Mammary epithelial cell (primary cell): ENCODE data around the gene RAB4B.

Experiments used
- CTCF ChIP-seq, 2 donors: IDR thresholded peaks in 1 of 2; conservative IDR thresholded peaks in 1 of 2; 2 replicates each; pipeline ENCODE4 v1.5.1; 2011 to 2012; ENCODE audit warnings: inconsistent platforms in 2 of 2, low read length in 2 of 2, mild to moderate bottlenecking in 2 of 2, control low read depth in 1 of 2, low read depth in 1 of 2; ENCODE audit not compliant: insufficient read depth in 1 of 2; ENCODE audit errors: extremely low read depth in 1 of 2
- EZH2 ChIP-seq: IDR thresholded peaks from 2 replicates; pipeline ENCODE4 v1.6.1; 2012; ENCODE audit warnings: low read length, inconsistent platforms, borderline replicate concordance

DNA sequence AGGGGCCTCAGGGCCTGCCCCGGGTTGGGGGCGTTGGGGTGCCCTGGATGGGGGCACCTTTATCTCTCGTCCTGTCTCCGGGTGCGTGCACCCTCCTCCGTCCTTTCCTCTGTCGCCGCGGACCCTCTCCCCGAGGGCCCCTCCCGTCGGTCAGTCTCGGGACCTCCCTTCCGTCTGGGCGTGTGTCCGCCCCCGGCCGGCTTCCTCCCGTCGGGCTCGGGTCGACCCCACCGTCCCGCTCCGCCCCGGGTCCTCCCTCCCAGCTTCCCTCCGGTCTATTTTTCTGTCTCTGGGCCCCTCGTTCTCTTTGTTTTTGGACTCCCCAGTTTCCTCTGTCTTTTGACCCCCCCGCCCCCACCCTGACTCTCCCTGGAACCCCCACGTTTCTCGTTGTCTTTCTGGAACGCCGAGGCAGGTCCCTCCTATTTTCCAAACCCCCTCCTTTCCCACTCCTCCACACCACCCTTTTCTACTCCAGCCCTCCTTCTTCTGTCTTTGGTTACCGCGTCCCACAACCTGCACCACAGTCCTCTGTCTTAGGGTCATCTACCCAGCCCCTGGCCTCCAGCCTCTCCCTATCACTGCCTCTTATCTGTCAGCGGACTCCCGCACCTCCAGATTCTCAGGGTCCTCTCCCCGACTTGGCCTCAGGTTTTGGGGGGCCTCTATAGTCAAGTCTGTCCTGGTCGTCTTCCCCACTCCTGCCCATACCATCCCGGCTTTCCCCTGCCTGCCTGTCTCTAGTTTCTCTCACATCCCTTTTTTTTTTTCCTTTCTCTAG is 21.7 kb downstream of the RAB4B start:
- no peak for TF ChIP-seq EZH2
- TF ChIP-seq CTCF (conservative IDR thresholded peaks at IDR 0.05 in 1 of 2, IDR thresholded peaks at IDR 0.05 in 1 of 2; ENCODE audit: extremely low read depth in 1 of 2, insufficient read depth in 1 of 2, low read depth in 1 of 2, low read length in 2 of 2): no peak
